ENCODE results near the gene ADK. TPM values are rescaled to one million over a fixed set of nuclear protein-coding genes. Genes with fewer than 3 reads are reported as not detected.
"Not testable (repeated sequence)": the region's sequence is repeated elsewhere in the genome, so short reads cannot be mapped to it uniquely, and the experiment has no call there.

The ADK gene
- total and polyA plus RNA-seq, 11 donors, result 20.8 to 55.5 (median 39.8) TPM

DNA sequence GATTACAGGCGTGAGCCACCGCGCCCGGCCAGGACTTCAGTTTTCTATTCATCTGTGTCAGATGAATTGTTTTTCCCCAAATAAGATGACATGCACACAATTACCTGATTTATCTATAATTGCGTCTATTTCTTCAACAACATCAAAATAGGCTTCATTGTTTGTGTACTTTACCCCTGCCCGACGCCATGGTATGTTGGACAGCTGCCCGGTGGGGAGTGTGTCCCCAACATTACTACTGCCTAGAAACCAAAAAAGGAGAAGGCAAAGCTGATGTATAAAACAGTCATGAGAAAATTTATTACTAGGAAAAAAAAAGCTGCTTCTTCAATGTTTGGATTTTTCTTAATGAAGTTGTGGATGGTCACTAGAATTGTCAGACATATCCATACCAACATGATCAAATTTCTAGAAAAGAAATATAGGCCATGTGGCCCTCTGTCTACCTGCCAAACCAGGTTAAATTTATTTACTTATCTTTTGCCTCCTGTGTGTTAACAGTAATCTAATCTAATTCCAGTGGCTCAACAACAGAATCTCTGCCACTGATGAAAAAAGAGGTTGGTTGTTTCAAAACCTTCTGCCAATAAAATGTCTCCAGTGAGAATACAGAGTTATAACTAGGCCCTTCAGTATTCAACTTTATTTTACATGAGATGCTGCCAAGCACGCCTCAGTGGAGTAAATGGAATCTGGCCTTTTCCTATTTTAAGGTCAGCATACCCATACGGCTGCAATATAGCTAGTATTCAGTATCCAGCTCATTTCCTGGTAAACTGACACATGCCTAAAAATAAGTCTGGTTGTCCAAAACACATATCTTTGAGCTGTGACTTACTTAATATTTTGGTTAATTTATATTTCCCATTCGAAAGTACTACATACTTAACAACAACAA lies 16.8 kb upstream of the ADK start:
- no peak overlapping the region for H3K27ac ChIP-seq
- ATAC-seq, result no peak
- no peaks in the 10 kb centered on the region for H3K27me3 ChIP-seq
- no peaks in the 10 kb centered on the region for H3K9me3 ChIP-seq
- no peak overlapping the region for H3K4me3 ChIP-seq
- 81 to 86% (median 84%) methylated on average over 11 of the region's 11 CpGs for WGBS, 4 donors
- peaks cover 0 to 4% (median 0%) of the 10 kb centered on the region in 12 donors for H3K4me1 ChIP-seq
- TF ChIP-seq, protein P1, sequence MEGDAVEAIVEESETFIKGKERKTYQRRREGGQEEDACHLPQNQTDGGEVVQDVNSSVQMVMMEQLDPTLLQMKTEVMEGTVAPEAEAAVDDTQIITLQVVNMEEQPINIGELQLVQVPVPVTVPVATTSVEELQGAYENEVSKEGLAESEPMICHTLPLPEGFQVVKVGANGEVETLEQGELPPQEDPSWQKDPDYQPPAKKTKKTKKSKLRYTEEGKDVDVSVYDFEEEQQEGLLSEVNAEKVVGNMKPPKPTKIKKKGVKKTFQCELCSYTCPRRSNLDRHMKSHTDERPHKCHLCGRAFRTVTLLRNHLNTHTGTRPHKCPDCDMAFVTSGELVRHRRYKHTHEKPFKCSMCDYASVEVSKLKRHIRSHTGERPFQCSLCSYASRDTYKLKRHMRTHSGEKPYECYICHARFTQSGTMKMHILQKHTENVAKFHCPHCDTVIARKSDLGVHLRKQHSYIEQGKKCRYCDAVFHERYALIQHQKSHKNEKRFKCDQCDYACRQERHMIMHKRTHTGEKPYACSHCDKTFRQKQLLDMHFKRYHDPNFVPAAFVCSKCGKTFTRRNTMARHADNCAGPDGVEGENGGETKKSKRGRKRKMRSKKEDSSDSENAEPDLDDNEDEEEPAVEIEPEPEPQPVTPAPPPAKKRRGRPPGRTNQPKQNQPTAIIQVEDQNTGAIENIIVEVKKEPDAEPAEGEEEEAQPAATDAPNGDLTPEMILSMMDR (IDR thresholded peaks at IDR 0.05), result no peak
- TF ChIP-seq POLR2A (IDR thresholded peaks at IDR 0.05), result no peak
- H3K36me3 ChIP-seq, result peaks cover 0 to 100% (median 90%) of the 10 kb centered on the region in 9 donors
- DNase-seq, result no peak
- intact Hi-C loops (cut with DNase I), result no loop called here

DNA sequence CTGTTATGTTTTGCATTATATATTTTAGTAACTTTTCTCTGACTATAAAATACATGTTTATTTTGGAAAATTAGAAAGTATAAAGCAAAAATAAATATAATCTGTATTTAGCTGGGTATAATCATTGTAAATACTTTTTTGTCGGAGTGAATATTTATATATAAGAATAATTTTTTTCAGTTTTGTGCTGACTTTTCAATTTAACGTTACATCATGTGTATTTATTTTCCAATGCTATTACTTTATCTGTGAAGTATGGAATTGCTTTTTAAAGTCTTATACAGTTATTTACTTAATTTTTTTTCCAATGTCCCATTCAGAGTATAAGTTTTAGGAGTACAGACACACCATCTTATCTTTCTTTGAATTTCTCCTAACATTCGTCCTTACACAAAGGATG lies 15.6 kb upstream of the ADK start:
- DNase-seq (no peak), ATAC-seq (no peak)
- Histone ChIP-seq H3K27ac (no peak overlapping the region), H3K4me3 (no peak overlapping the region), H3K4me1 (peaks cover 0 to 4% (median 0%) of the 10 kb centered on the region in 12 donors), H3K27me3 (no peaks in the 10 kb centered on the region), H3K36me3 (peaks cover 0 to 97% (median 79%) of the 10 kb centered on the region in 9 donors), H3K9me3 (no peaks in the 10 kb centered on the region)
- intact Hi-C loops (cut with DNase I), result no loop called here
- TF ChIP-seq, protein P1 (IDR thresholded peaks at IDR 0.05), result no peak
- 92 to 95% (median 94%) methylated on average over 3 of the region's 3 CpGs for WGBS, 4 donors

GRCh38 chr10:74137992-74138391 lies 13.0 kb upstream of the ADK start:
- Histone ChIP-seq H3K36me3 (peaks cover 0 to 72% (median 53%) of the 10 kb centered on the region in 9 donors), H3K27me3 (no peaks in the 10 kb centered on the region), H3K4me1 (peaks cover 0 to 11% (median 0%) of the 10 kb centered on the region in 12 donors), H3K9me3 (no peaks in the 10 kb centered on the region), H3K4me3 (no peak overlapping the region), H3K27ac (no peak overlapping the region)
- 64 to 70% (median 68%) methylated on average over 5 of the region's 5 CpGs for WGBS, 4 donors
- ATAC-seq, result no peak
- TF ChIP-seq, protein P1 (IDR thresholded peaks at IDR 0.05), result no peak
- TF ChIP-seq POLR2A (IDR thresholded peaks at IDR 0.05), result no peak
- DNase-seq, result no peak
- intact Hi-C loops (cut with DNase I), result no loop called here

DNA sequence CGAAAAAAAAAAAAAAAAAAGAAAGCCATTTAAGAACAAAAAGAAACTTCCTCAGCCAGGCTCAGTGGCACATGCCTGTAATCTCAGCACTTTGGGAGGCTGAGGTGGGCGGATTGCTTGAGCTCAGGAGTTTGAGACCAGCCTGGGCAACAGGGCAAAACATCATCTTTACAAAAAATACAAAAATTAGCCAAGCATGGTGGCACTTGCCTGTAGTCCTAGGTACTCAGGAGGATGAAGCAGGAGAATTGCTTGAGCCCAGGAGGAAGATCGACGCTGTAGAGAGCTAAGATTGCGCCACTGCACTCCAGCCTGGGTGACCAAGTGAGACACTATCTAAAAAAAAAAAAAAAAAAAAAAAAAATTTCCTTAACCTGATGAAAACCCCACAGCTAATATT lies 12.4 kb upstream of the ADK start:
- 90 to 97% (median 96%) methylated on average over 5 of the region's 5 CpGs for WGBS, 4 donors
- Histone ChIP-seq H3K36me3 (peaks cover 0 to 66% (median 47%) of the 10 kb centered on the region in 9 donors), H3K4me1 (peaks cover 0 to 11% (median 0%) of the 10 kb centered on the region in 12 donors)
- DNase-seq; H3K27me3 ChIP-seq; H3K9me3 ChIP-seq; H3K27ac ChIP-seq; intact Hi-C loops (cut with DNase I); H3K4me3 ChIP-seq; ATAC-seq: not testable (repeated sequence)

All from heart left ventricle (tissue), 16 donors.